ENCODE data around the gene TNS3. TPM values are rescaled to one million over a fixed set of nuclear protein-coding genes. Genes with fewer than 3 reads are reported as not detected.

TNS3 gene
- total RNA-seq, 1 experiment from 2014 or later = 143 TPM

- H3K4me2 ChIP-seq = no peak overlapping the region
- H4K20me1 ChIP-seq (ENCODE audit: insufficient read depth) = peaks cover 87% of the 10 kb centered on the region
- BruUV-seq (replicated peaks) = no TSS peak
- peaks cover 58% of the 10 kb centered on the region for H3K36me3 ChIP-seq (ENCODE audit: low read depth)
- H3K9me2 ChIP-seq (ENCODE audit: insufficient read depth) = no peaks in the 10 kb centered on the region
- intact Hi-C loops (cut with micrococcal nuclease; ENCODE audit: unreplicated experiment) = no loop called here
- no peak for DNase-seq
- CTCF ChIA-PET = no interaction called here
- H3K27me3 ChIP-seq (ENCODE audit: insufficient read depth, low read depth) = no peaks in the 10 kb centered on the region
- no peak for TF ChIP-seq EZH2 (IDR thresholded peaks at IDR 0.05; ENCODE audit: low read depth)
- TF ChIP-seq, protein P1, sequence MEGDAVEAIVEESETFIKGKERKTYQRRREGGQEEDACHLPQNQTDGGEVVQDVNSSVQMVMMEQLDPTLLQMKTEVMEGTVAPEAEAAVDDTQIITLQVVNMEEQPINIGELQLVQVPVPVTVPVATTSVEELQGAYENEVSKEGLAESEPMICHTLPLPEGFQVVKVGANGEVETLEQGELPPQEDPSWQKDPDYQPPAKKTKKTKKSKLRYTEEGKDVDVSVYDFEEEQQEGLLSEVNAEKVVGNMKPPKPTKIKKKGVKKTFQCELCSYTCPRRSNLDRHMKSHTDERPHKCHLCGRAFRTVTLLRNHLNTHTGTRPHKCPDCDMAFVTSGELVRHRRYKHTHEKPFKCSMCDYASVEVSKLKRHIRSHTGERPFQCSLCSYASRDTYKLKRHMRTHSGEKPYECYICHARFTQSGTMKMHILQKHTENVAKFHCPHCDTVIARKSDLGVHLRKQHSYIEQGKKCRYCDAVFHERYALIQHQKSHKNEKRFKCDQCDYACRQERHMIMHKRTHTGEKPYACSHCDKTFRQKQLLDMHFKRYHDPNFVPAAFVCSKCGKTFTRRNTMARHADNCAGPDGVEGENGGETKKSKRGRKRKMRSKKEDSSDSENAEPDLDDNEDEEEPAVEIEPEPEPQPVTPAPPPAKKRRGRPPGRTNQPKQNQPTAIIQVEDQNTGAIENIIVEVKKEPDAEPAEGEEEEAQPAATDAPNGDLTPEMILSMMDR (conservative IDR thresholded peaks at IDR 0.05) = no peak
- H3K4me3 ChIP-seq = no peak overlapping the region
- H3K9me3 ChIP-seq (ENCODE audit: insufficient read depth, low read depth) = no peaks in the 10 kb centered on the region
- POLR2A ChIA-PET (ENCODE audit: unreplicated experiment) = no interaction called here
- H3K79me2 ChIP-seq (ENCODE audit: low read depth) = peaks cover 23% of the 10 kb centered on the region; the same call in 1 of the 2 replicates
- no peaks in the 10 kb centered on the region for H3K4me1 ChIP-seq (replicated peaks; ENCODE audit: insufficient read depth)
- H3K27ac ChIP-seq = no peak overlapping the region
- no peak overlapping the region for H2AFZ ChIP-seq
- H3F3A ChIP-seq (ENCODE audit: insufficient read depth, low read depth) = peaks cover 18% of the 10 kb centered on the region; the same call in 1 of the 2 replicates
These were observed 192.6 kb downstream of the TNS3 start for GRCh38 chr7:47389171-47389922.

GRCh38 chr7:47387506-47387905 lies 194.4 kb downstream of the TNS3 start:
- POLR2A ChIA-PET (ENCODE audit: unreplicated experiment) = interaction anchor here (0.6 kb wide), 1 partner anchor 223 kb away, joined by 6 read pairs; no protein-coding TSS in a partner anchor
- H4K20me1 ChIP-seq (ENCODE audit: insufficient read depth) = peaks cover 91% of the 10 kb centered on the region
- H3K4me2 ChIP-seq = no peak overlapping the region
- H3K4me1 ChIP-seq (replicated peaks; ENCODE audit: insufficient read depth) = no peaks in the 10 kb centered on the region
- BruUV-seq (replicated peaks) = no TSS peak
- no peak overlapping the region for H3K4me3 ChIP-seq
- peaks cover 25% of the 10 kb centered on the region for H3K79me2 ChIP-seq (ENCODE audit: low read depth)
- intact Hi-C loops (cut with micrococcal nuclease; ENCODE audit: unreplicated experiment) = no loop called here
- CTCF ChIA-PET = no interaction called here
- H3K9me3 ChIP-seq (ENCODE audit: insufficient read depth, low read depth) = no peaks in the 10 kb centered on the region
- no peak overlapping the region for H2AFZ ChIP-seq
- H3K27me3 ChIP-seq (ENCODE audit: insufficient read depth, low read depth) = no peaks in the 10 kb centered on the region
- peaks cover 42% of the 10 kb centered on the region for H3K36me3 ChIP-seq (ENCODE audit: low read depth)
- TF ChIP-seq, protein P1 (conservative IDR thresholded peaks at IDR 0.05) = no peak
- no peak for TF ChIP-seq EZH2 (IDR thresholded peaks at IDR 0.05; ENCODE audit: low read depth)
- H3K27ac ChIP-seq = no peak overlapping the region
- no peaks in the 10 kb centered on the region for H3K9me2 ChIP-seq (ENCODE audit: insufficient read depth)
- H3F3A ChIP-seq (ENCODE audit: insufficient read depth, low read depth) = peaks cover 32% of the 10 kb centered on the region; the same call in 1 of the 2 replicates
- no peak for DNase-seq

- Histone ChIP-seq H3K9me3 (ENCODE audit: insufficient read depth, low read depth) (no peaks in the 10 kb centered on the region), H3K27ac (no peak overlapping the region), H3K27me3 (ENCODE audit: insufficient read depth, low read depth) (no peaks in the 10 kb centered on the region), H3K36me3 (ENCODE audit: low read depth) (peaks cover 37% of the 10 kb centered on the region), H3K4me3 (no peak overlapping the region), H4K20me1 (ENCODE audit: insufficient read depth) (peaks cover 92% of the 10 kb centered on the region), H2AFZ (no peak overlapping the region), H3K79me2 (ENCODE audit: low read depth) (peaks cover 26% of the 10 kb centered on the region), H3K4me2 (no peak overlapping the region), H3F3A (ENCODE audit: insufficient read depth, low read depth) (peaks cover 39% of the 10 kb centered on the region), H3K4me1 (replicated peaks; ENCODE audit: insufficient read depth) (peaks cover 4% of the 10 kb centered on the region; the same call in 1 of the 2 replicates), H3K9me2 (ENCODE audit: insufficient read depth) (no peaks in the 10 kb centered on the region)
- no peak for DNase-seq
- ChIA-PET POLR2A (ENCODE audit: unreplicated experiment) (no interaction called here), CTCF (no interaction called here)
- intact Hi-C loops (cut with micrococcal nuclease; ENCODE audit: unreplicated experiment) = no loop called here
- TF ChIP-seq EZH2 (IDR thresholded peaks at IDR 0.05; ENCODE audit: low read depth) = no peak
- TF ChIP-seq, protein P1 (conservative IDR thresholded peaks at IDR 0.05) = no peak
- no TSS peak for BruUV-seq (replicated peaks)
These were observed 195.6 kb downstream of the TNS3 start for GRCh38 chr7:47386273-47386835.
